ENCODE results near the gene PABPC3.

Gene PABPC3

DNA sequence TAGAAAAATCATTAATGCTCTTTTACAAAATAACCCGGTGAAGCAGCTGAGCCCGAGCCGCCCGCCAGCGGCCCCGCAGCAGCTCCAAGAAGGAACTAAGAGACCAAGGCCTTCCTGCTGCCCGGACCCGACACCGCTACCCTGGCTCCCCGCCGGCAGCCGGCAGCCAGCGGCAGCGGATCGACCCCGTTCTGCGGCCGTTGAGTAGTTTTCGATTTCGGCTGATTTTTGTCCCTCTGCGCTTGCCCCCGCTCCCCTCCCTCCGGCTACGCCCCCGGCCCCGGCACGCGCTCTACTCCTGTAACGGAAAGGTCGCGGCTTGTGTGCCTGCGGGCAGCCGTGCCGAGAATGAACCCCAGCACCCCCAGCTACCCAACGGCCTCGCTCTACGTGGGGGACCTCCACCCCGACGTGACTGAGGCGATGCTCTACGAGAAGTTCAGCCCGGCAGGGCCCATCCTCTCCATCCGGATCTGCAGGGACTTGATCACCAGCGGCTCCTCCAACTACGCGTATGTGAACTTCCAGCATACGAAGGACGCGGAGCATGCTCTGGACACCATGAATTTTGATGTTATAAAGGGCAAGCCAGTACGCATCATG, at the start of gene PABPC3:
Gene PABPC3, plus strand, starts transcription at position 286 of the 603 bp plus-strand sequence. Its CDS starts 63 bp downstream, at position 349.
- no peak for DNase-seq

DNA sequence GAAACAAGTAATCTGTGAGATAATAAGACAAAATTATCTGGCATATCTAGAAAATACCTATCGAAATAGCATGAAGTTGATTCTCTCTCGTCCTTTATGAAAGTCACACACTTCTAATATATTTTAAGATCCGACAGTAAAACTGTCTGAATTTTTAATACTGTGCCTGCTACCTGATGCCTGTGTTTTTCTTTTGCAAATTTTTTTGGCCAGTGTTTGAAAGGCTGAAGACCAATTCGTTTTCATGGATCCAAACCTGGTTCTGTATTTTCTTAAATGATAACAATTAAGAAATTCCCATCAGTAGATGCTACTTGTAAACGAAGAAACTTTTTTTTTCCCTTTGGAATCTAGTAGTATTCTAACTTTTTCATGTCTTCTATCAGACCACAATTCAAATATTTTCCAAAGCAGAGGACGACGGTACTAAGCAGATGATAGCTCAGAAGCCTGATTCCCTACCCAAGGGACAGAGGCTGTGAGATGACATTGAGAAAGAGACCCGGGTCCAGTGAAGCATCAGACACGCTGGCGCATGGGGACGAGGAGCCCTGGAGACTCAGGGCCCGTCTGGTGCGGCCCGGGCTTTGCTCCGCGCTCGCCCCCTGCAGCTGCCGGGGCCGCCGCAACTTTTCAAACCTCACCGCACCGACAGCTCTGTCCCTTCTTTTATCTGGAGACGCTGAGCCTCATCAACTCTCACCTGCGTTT, 49.5 kb upstream of the PABPC3 start:
- DNase-seq = no peak

DNA sequence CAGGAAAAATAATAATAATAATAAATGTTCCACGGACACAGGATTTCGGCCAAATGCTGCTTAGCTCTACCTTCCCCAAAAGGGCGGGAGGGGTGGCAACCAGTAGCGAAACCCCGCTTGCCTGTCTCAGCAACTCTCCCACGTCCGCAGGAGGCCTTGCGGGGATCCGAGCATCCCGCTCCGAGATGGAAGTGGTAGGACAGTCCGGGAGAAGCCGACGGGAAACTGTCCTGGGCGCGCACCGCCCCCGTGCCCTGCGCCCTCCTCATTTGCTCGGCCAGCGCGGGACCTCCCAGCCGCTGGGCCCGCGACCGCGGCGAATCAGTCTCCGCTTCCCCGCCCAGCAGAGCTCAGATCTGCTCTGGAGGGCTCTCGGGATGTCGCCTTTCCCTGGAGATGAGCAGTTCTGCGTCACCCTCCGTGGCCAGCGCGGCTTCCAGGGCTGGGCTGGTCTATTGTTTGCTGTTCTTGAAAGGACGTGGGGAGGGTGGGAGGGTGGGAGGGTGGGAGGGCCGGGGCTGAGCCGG, 48.9 kb upstream of the PABPC3 start:
- no peak for DNase-seq

DNA sequence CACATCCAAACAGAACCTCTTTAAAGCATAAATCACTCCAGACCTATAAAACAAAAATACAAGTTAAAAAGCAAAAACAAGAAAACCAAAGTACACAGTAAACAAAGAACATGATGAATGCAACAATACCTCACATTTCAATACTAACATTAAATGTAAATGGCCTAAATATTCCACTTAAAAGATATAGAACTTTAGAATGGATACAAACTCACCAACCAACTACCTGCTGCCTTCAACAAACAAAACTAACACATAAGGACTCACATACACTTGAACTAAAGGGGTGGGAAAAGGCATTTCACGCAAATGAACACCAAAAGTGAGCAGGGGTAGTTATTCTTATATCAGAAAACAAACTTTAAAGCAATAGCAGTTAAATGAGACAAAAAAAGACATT, 44.9 kb upstream of the PABPC3 start:
- DNase-seq = no peak

DNA sequence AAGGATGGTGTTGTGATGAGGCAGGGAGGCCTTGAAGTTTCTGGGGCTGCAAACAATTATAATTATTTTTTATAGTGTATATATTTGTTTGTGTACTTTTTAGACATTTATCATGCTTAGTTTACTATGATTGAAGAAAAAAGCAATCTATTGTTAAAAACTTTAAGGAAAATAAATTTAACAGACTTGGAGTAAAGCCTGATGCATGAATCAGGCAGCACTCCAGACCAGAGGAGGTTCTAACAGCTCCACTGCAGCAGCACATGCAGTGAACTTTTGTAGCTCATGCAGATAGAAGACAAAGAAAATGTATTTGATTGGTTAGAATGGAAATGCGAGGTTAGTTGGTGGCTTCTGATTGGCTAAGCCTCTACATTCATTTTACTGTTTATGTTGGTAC, 36.8 kb upstream of the PABPC3 start:
- DNase-seq = no peak

DNA sequence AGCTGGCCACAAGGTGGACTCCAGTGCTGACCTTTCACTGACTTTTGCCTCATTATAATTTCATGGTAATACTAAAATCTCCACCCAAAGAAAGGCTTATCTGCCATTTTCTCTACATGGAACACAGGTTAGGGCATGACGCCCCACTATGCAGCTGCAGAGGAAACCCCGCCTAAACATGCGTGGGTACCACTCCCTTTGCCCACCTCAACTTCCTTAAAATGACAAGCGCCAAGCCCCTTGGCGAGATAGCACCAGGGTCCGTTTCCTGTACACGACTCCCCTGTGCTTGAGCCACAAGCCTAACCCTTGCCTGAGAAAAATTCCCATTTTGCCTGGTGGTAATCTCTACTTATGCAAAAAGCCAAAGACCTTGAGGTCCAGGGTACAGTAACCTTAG, 36.0 kb upstream of the PABPC3 start:
- no peak for DNase-seq

DNA sequence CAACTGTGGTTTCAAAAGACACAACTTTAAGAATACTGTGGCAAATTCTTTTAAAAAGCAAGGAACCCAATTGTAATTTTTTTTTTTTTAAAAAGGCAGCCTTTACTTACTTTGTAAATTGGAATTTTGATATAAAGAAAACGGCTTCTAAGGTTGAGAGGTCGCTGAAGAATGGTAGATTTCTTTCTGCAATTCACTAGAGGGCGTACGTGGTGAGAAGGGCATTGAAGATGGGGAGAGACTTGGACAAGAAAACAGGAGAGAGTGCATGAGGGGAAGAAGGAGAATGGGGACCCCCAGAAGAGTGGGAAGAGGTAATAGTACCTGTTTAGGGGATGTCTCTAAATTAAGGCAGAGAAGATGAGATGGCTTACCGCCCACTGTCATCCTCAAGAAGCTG, 33.5 kb upstream of the PABPC3 start:
- no peak for DNase-seq

DNA sequence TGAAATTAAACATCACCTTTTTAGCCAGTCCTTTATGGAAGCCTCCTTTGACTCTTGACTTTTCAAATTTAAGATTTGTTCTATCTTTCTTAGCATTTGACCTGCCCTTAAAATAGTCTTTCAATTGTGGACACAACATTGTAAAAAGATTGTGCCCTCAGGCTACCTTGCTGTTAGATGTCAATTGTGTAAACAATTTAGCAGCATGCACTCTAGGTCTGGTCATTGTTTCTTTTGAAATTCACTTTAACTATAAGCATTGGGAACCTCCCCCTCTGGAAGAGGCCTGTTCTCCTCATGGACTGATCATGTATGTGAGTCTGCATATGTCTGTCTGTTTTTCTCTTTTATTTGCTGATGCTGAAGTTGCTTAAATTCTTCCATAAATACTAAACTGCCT, 31.5 kb upstream of the PABPC3 start:
- no peak for DNase-seq

DNA sequence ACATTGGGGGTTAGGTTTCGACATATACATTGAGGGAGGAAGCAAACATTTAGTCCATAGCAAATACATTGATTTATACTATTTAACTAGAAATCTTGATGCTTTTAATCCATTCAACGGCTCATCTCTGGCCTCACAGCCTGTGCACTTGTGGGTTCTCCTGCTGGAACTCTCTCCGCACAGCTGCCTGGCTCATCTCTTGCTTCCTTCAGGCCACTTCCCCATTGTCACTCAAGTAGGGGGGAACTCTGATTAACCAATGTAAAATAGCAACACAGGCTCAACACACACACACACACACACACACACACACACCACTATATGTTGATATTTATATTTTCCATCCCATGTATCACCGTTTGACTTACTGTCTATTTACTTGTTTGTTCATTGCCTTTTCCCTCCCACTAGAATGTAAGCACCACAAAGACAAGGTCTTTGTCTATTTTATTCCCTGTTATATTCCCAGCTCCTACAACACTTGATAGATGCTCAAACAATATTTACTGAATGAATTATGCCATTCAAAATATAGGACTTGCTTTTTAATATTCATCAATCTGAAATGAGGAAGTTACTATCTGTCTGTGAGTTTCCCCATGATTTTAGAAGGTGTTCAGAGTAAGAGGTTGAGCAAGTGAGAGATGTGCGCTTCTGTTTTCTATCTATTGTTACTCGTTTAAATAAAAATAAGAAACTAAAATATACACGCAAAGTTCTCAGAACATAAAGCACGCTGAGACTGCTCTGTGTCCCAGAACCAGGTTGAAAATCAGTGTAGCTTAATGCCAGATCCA, 29.8 kb upstream of the PABPC3 start:
- no peak for DNase-seq

DNA sequence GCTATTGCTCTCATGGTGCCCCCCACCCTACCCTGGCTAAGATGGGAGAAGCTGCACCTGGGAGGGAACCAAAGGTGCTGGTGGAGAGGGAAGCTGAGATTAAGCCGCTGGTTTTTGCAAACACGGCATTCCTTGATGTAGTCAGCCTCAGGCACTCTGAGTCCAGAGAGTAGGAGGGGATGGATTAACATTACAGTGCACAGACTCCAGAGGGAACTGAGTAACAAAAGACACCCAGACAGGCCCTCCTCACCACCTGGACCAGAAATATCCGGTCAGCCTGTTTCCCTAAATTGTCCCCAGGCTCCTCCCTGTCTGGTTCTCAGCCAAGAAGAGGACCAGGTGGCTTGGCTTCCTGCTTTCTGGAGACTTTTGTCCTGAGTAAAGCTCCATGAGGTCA, 28.9 kb upstream of the PABPC3 start:
- no peak for DNase-seq

DNA sequence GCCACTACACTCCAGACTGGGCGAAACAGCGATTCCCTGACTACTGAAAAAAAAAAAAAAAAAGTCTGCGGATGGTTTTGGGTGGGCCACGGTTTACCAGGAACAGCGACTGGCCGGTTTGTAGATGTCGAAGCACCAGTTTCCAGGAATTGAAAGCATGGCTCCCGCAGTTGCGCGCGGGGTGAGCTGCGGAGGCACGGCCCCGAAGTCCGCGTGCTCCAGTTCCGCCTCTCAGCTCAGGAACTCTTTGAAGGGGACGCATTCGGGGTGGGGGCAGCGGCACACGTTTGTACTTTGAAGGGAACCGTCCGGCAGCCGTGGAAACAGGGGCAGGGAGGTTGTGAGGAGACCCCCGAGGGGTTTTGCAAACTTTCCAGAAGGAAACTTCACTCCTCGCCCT, 27.1 kb upstream of the PABPC3 start:
- no peak for DNase-seq

DNA sequence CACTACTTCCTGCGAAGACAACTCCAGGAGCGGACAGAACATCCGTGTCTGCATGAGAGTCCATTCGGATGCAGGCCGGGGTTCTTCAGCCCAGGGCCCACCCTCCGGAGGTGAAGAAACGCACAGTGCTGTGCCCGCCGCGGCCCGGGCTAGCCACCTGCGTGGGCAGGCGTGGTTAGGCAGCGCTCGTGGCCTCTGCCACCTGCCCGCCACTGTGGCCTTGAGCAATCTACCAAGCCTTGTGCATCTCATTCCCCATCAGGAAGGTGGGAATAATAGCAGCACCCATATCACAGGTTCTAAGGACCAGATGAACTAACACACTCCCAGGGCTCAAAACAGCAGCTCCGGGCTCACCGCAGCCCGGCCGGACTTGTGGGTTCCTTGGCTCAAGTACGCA, 26.7 kb upstream of the PABPC3 start:
- DNase-seq = no peak

DNA sequence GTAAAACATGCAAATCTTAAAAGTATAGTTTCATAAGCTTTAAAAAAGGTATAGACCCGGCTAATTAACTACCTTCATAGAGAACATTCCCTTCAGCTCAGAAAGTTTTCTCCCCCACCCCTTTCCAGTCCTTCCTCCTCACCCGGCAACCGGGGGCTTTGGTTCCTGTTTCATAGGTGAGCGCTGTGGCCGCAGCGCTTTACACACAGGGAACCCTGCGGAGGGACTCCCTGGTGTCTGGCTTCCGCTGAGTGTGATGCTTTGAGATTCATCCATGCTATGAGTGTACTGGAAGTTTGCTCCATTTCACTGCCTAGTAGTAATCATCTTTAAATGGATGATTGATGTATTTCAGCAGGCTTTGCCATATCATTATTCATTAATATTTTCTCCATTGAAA, 26.0 kb upstream of the PABPC3 start:
- DNase-seq = no peak

DNA sequence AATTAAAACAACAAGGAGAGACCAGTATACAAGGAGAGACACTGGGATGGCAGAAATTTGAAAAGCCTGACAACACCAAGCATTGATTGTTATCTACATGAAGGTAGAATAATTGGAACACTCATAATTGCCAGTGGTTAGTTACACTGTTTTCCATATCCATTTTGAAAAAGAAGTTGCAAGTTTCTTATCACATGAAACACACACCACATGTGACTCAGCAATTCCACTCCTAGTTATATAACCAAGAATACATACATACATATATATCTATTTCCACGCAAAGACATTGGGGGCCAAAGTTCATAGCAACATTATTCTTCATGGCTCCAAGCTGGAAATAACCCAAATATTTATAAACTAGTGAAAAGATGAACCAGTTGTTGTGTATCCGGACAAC, 15.2 kb upstream of the PABPC3 start:
- no peak for DNase-seq

DNA sequence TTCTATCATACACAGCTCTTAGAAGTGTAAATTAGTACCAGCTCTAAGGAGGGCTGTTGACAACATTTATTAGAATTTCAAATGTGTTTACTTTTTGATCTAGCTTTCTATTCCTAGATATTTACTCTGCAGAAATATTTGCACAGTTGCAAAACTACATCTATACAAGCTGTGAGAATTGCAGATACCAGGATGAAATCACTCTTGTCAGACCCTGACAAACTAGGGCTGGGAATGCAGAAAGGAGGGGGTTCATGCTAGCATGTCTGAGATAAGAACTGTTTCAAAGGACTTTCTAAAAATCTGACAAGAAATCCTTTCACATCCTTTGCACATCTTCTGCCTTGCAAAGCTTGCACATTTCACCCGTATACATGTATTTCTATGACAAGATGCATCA, 11.8 kb upstream of the PABPC3 start:
- DNase-seq = no peak

DNA sequence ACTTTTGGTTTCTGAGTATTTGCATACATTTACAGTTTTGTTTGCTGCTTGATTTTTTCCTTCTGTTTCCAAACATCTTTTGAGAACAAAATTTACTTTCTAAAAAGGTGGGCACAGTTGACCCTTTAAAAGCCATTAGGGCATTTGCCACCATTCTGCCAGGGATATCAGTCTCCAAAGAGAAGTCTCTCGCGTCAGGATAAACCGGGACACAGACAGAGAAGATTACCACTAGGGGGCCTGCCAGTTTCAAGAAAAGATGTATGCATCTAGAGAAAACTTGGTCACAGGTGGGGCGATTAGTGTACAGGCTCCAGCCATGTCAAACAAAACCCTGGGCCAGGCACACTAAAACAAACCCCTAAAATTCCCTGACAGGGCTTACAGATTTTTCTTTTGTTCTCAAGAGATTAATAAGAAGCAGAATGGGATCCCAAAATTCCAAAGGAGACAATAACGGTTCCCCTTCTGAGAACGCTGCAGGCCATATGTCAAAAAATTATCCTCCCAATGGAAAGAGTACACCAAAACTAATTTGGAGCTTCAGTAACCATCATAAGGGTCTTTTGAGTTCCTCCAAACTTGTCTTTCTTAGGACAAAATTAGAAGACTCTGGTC, 10.7 kb upstream of the PABPC3 start:
- no peak for DNase-seq

DNA sequence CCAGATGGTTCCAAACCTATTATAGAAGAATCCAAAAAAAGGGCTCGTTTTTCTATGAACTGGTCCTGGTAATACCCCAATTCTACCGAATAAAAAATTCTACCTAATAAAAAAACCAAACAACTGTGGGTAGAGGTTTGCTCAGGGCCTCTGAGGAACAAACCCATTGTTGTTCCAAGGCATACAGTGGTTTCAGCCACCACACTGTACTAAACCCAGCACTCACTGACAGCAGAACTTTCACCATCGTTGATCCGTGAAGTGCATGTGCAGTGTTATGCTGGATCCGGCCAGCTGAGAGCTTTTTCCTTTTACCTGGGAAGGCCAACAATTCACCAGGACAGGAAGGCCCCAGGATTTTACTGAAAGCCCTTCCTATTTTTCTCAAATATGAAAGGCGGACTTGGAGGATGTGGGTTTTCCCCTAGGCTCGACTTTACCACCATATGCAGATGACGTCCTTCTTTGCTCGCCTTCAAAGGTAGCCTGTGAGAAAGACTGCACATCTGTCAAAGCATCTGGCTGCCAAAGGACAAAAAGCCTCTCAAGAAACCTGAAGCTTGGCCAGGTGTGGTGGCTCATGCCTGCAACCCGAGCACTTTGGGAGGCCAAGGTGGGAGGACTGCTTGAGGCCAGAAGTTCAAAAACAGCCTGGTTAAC, 7.2 kb upstream of the PABPC3 start:
- DNase-seq = no peak

DNA sequence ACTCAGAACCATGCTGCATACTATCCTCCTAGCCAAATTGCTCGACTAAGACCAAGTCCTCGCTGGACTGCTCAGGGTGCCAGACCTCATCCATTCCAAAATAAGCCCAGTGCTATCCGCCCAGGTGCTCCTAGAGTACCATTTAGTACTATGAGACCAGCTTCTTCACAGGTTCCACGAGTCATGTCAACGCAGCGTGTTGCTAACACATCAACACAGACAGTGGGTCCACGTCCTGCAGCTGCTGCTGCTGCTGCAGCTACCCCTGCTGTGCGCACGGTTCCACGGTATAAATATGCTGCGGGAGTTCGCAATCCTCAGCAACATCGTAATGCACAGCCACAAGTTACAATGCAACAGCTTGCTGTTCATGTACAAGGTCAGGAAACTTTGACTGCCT, 1.5 kb downstream of the PABPC3 start:
- no peak for DNase-seq

DNA sequence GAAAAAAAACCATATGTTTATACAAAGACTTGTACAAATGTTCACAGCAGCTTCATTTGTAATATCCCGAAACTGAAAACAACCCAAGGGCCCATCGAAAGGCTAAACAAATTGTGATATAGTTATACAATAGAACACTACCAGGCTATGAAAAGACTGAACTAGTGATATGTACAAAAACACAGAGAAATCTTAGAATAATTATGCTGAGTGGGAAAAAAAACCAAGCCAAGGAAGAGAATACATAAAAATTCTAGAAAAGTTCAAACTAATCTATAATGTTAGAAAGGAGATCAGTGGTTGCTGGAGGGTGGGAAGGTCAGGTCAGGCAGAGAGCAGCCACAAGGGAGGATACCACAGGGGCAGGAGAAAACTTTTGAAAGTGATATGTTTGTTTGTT, 7.8 kb downstream of the PABPC3 start:
- DNase-seq = no peak

DNA sequence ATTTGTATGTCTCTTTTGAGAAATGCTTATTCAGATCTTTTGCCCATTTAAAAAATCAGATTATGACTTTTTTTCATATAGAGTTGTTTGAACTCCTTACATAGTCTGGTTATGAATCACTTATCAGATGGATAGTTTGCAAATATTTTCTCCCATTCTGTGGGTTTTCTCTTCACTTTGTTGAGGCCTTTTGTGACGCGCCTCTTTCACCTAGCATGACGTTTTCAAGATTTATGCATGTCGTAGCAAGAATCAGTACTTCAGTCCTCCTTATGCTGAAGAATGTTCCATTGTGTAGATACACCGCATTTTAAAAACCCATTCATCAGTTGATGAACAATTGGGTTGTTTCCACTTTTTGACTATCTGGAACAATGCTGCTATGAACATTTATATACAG, 13.4 kb downstream of the PABPC3 start:
- DNase-seq = no peak

DNA sequence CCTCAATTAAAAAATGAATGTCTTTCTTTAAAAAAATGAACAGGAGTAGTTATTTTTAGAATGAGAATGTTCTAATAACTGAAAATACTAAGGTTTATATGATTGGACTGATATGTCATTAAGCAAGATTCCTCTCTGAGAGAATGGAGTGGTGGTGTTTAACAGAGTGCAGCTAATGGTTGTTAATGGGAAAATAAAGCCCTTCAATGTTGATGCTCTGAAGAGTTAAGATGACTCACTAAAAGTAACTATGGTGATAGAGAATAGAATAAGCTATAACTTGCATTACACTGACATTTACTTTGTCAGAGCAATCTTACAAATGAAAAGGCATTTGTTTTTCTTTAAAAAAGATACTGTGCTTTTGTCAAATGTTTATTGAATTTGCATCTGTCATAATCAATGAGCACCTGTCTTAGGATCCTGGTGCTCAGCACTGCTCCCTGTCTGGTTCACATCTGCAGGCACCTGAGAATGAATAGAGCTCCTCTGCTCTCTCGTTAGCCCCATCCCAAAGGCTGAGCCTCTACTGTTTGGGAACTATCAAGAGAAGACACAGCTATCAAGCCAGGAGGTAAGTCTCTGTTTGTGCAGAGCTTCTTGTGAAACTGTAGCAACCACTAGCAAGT, 15.1 kb downstream of the PABPC3 start:
- DNase-seq = no peak

DNA sequence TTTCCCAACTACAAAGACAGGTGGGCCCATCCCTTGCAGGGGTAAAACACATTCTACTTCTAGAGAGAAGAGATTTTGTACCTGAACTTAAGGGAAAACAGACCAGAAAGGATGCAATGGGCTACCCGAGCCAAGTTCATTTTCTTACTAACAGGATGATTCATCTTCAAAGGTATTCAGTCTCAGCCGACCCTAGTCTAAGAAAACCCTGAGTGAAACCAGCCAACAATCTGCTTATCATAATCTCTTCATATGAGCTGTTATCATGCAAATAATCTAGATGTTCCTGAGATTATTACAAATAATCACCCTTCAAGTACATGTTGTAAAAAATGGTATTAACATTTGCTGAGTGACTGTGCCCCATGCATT, 15.6 kb downstream of the PABPC3 start:
- DNase-seq = no peak
